Activated T-helper 9 cell treated with anti-CD3 and anti-CD28 coated beads, Interleukin-2, amount 50 U/mL, for 16 hours (primary cell): Measurements from ENCODE around the gene APBB1.
"Not testable (repeated sequence)": the region's sequence is repeated elsewhere in the genome, so short reads cannot be mapped to it uniquely, and the experiment has no call there.

Source experiments
- DNase-seq: peaks from one replicate; pipeline ENCODE4 v3.0.0-alpha.2; 2020; ENCODE audit warnings: low read depth

The APBB1 gene

DNA sequence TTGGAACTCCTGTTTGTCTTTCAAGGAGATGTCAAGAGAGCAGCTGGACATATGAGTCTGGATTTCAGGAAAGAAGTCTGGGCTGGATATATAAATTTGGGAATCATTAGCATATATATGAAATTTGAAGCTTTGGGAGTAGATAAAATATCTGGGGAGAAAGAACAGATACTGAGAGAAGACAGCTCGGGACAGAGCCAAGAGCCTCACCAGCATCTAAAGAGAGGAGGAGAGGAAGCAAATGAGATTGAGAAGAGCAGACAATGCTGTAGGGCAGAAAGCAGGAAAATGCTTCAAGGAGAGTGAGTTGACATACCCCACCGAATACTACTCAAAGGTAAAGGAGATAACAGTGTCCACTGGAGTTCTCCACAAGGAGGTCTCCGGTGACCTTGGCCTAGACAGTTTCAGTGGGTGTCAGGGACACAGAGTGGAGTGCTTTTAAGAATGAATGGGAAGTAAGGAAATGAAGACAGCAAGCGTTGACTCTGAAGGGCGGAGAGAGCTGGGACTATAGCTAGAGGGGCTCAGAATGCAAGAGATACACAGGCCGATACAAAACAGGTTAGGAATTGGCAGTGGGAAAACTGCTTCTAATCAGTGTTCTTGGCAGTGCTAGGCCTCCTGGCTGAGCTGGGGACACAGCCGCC, 862 bp downstream of the APBB1 start:
- no peak for DNase-seq

DNA sequence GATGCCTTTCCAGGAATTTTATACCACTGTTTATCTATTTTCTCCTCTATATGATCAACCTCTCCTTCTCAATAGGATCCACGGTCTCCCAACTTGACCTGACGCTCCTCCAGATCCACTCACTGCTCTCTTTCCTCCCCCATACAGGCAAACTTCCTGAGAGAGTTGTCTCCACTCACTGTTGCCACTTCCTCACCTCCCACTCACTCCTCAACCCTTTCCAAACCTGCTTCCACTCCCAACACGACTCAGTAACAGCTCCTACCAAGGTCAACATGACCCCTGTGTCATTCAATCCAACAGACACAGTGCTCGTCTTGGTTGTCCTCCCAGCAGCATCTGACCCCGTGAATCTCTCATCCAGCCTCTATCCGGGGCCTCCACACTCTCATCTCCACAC, 3.1 kb downstream of the APBB1 start:
- DNase-seq: no peak

DNA sequence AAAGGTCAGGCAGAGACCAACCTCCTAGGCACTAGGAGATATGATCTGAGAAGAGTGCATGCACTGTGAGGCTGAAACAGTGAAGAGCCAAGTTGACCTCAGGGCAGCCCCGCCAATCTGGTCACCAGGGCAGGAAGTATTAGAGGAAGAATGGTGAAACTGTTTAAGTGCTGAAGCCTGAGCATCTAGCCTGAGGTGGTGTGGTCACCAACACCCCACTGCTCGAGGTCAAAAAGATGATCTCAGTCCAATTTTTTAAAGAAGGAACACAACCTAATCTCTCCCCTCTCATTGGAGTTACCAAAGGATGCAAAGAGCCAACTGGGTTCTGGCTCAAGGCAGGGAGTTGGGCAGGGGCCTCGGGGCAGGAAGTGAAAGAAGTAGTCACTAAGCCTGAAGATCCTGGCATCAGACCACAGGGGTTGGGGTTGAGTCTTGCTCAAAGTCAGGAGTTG, 4.0 kb downstream of the APBB1 start:
- no peak for DNase-seq

DNA sequence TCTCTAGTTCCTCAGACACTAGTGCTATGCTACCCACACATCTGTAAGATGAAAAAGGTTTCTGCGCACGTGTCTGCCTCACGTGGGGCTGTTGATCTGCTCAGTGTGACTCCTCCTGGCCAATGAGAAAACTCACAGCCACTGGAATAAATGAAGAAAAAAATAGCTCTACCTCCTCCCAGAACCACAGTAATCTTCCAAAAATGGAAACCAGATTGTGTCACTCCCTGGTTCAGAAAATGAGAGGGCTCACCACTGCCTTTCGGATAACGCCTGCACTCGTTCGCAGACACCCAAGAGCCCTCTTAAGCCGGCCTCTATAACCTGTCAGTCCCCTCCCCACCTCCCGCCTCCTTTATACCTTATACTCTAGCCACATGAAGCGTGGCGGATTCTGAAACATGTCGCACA, 5.1 kb downstream of the APBB1 start:
- DNase-seq: no peak

DNA sequence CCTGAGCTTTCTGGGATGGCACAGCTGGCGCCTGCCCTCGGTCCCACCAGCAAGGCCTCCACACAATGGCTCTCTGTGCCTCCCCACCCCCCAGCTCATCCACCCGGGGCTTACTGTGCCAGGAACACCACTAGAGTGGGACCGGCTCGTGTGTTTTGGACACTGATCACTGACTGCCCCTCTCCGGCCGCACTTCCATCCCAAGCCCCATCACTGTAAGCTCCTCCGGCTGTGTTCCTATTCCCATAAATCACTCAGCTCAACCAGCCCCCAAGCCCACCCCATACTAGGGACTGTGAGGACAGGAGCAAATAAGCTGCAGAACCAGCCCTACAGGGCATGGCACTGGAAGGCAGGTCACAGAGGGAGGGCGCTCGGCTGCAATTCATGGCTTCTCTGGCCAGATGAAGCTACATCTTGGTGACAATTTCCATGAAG, 7.3 kb downstream of the APBB1 start:
- DNase-seq: no peak

DNA sequence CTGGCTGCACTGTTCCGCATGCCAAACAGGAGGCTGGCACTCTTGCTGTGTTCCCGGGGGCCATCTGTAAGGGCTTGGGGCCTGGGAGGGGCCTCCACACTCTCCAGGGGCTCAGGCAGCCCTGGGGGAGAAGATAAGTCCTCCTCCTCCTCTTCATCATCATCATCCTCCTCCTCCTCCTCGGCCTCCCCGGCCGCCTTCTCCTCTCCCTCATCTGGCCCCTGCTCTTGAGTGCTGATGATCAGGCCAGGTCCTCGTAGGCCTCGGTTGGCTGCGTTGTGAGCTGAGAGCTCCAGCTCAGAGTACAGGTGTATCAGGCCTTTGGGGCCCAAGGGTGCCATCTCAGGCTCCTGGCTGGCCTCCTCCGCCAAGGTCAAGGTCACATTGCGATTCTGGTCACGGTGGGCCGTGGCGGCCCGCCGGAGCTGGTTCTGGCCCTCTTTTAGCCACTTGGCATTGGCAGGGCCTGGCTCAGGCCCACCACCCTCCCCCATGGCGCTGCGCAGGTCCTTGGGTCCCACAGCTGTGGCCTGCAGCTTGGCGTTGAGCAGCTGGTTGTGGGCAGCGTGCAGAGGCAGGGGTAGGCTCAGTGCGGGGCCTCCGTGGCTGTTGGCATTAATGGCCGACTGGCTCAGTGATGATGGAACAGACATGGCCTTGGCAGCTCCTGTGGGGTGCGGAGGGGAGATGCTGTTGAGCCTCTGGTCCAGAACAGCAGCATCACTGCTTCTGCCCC, 8.0 kb downstream of the APBB1 start:
- DNase-seq: no peak

DNA sequence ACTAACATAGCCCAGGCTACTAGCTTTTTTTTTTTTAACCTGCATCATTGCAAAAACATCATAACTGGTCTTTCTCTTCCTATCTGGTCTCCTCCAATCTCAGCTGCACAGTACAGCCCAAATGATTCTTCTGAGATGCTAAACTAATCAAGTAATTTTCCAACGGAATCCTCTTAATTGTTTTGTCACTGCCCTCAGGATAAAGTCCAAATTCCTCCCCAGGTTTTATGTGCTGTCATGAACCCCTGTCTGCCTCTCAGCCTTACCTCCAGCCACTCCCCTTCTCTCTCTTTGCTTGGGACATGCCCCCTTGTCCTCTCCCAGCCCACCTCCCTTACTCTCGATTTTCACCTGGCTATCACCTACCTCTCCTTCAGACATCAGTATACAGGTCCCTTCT, 12.5 kb downstream of the APBB1 start:
- no peak for DNase-seq

DNA sequence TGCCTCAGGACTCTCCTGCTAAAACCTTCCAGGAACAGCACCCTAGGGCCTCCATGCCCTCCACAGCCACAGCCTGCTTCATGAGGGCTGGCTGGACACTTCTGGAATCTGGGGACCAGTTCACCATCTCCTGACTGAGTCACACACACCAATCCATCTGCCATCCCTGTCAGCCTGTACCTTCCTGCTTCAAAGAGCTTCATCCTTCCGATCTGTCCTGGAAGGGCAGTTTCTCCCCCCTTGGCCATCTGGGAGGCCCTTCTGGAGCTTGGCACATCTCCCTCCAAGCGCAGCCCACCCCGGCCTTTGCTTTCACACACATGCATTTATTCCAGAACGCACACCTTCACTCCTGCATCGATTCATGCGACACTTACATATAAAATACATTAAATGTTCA, 13.0 kb downstream of the APBB1 start:
- no peak for DNase-seq

DNA sequence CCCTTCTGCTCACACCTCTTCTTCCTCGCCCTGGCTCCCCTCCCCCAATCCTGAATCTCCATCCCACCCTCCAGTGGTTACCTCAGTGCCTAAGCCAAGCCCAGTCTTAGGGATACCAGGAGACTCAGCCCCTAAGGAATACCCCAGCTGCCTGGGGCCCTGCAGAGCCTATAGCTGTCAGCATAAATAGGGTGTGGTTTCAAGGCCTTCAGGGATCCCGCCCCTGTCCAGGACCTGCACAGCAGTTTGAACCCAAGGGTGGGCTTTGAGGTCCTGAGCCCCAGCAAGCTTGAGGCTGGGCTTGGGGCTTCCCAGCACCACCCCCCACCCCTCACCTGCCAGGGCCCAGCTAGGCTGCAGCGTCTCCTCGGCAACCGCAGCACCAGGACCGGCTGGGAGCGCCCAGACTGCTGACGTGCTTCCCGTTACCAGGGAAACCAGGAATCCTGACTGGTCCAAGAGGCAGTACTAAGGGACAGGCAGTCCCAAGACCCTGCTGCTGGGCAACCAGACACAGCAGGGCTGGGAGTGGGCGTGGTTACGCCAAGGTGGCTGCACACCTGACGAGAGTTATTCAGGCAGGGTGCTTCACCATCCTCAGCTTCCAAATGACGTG, 13.7 kb downstream of the APBB1 start:
- DNase-seq: no peak

DNA sequence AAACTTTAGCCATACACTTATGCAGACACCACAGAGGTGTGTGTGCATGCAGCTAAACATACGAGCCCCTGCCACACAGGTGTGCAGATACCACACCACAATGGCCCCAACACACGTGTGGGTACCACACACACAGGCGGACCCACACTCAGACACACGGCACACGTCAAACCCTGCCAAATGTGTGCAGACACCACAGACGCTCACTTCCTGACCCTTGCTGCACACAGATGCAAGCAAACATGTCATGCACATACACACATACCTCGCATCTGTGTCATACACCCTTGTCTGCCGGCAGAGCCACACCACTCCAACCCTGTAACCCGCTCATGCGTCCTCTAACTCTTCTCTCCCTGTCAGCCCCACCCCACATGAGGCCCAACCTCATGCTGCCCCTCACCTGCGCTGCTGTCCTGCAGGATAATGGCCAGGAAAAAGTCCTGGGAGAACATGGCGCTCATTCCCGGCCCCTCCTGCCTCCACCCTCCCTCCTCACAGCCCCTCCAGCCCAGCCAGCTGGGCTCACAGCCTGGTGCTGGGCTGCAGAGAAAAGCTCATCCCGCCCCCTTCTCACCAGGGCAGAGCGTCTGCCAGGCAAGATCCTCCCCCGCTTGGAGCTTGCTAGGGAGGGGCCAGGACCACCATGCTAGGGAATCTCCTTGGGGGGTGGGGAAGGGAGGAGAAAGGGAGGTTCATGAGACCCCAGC, 14.4 kb downstream of the APBB1 start:
- no peak for DNase-seq

DNA sequence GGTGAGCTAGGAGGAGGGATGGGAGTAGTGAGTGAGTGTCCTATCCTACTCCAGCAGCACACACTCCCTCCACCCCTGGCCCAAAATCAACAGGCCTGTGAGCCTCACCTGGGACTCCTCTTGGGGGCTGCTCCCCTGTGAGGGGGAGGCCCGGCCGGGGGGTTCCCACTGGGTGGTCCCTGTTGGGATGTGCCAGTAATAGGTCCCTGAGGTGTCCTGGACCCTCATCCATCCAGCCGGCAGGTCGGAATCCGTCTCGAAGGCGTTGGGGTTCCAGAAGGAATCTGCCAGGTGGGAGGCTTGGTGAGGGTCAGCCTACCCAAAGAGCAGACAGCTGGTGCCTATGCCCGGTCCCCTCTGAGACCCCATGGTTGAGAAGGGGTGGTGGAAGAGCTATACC, 15.4 kb downstream of the APBB1 start:
- DNase-seq: no peak

DNA sequence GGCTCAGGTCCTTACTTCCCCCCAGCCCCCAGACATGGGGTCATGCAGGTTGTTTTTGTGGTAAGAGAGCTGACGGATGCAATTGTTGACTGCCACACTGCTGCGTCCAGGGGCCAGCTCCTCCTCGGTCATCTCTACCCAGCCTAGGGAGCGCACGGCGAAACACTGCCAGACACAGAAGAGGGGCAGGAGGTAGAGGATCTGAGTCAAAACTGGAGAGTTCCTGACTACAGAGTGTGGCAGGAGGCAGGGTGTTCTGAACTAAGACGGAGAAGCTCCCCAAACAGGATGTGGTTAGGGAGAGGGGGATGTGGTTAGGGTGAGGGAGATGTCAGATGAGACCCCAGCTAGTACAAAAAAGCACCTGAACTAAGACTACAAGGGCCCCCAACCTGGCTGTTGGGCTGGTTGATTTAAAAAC, 16.3 kb downstream of the APBB1 start:
- peak; percentile 35 for DNase-seq

DNA sequence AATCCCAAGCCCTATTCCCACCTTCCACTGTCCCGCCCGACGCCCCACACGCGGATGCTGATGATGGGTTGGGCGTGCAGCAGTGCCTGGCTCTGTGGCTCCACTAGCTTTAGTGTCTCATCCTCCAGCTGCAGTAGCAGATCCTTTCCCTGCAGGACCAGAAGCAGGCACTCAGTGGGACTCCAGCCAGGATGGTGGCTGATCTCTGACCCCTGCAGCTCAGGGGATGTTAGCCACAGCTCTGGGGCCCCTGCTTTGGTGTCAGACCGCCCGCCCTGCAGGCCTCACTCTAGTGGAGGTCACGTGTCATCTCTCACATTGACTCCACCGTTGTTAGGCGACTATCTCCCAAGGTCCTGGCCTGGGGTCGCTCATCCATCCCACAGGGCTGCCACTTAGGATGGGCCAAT, 16.8 kb downstream of the APBB1 start:
- no peak for DNase-seq

DNA sequence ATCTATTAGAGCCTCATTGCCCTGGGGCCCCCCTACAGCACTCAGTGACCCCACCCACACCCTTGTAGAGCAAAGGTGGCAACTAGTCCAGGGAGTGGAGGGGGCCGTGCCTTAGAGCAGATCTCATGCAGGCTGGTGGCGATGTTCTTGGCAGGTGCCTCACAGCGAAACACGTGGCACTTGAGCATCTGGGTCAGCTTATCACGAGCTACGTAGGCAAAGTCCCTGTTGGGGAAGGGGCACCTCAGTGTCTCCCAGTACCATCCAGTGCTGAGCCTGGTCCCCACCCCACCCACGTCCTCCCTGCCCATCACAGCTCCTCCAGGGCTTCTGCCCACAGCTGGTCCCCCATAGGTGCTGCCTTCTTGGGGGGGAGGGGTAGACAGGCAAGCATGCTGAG, 17.4 kb downstream of the APBB1 start:
- DNase-seq: no peak

DNA sequence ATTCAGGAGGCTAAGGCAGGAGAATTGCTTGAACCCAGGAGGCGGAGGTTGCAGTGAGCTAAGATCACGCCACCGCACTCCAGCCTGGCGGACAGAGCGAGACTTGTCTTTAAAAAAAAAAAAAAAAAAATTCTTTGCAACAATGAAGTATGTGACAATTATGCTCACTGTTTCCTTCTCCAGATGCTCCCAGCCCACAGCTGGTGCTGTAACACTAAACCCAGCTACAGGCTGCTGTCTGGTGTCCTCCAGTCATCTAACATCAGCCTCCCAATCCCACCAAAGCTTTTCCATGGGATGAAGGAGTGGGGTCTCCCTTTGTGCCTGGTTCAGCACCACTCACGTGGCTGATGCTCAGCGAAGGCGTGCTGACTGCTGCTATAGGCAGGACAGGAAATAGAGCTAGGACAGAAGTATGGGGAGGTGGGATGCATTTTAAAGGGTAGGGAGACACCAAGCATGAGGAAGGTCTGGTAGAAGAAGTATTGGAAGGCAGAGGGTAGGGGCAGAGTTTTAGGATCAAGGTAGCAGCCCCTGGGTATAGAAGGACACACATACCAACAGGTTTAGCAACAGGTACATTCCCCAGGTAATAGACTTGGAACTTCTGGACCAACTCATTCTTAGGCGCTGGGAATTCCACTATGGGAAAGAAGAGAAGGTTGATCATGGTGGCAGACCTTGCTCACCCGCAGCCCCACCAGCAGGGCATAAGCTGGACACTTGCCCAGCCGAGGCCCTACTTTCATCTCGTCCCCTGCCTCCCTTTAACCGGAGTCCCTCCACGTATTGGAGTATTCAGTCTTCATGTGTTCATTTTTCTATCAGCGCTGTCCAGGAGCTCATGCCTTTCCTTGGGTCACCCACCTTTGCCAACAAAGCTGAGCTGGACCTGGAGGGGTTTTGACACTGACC, 18.2 kb downstream of the APBB1 start:
- no peak for DNase-seq

DNA sequence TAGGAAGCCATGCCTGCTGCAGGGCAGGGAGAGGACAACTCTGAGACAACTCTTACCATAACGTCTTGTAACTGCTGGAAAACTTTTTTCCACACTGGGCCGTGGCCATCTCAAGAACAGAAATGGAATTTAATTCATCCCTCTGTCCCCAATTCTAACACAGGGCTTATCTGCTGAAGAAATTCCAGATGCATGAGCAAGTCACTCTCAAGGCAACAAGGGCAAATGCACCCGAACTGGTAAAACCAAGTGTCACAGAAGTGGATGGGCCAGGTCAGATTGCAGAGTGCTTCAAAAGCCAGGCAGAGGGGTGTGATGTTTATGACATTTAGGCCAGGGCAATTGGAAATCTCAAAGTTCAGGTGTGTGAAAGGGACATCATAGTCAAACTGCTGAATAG, 21.3 kb downstream of the APBB1 start:
- no peak for DNase-seq

DNA sequence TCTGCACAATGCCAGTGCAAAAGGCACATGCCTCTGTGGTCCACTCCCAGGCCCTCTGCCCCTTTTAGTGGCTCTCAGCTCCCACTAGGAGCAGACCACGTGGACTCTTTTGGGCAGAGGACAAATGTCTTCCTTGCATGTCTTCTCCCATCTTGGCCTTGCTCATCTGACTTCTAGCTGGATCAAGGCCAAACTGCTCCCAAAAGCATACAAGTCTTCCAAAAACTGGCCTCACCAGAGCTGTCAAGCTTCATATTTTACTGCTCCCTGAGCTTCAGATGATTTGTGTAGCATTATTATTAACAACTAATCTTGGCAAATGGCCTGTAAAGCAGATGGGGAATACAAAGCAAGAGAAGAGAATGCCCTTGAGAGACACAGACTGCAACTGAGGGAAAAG, 21.7 kb downstream of the APBB1 start:
- no peak for DNase-seq

DNA sequence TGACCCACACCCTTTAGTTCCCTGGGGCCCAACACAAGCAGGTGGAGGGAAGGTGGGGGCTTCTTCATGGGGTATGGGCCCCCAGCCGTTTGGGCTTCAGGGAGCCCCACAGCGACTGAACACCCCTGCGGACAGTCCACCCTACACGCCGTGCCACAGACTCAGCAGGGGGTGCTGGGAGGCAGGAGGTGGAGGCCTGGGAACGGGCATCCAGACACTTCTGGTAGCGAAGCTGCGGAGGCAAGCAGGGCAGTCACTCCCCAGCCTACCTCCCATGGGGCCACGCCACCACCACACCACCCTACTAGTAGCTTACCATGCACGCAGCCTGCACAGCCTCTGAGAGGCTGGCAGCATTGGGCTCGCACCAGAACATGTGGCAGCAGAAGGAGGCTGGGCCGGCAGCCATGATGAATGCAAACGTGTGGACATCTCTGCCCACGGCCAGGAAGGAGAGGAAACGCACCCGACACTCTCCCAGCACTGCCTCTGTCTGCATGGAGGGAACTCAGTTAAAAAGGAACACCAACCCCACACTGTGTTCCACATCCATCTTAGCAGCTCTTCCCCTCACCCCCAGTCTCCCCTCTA, 23.3 kb downstream of the APBB1 start:
- DNase-seq: no peak

DNA sequence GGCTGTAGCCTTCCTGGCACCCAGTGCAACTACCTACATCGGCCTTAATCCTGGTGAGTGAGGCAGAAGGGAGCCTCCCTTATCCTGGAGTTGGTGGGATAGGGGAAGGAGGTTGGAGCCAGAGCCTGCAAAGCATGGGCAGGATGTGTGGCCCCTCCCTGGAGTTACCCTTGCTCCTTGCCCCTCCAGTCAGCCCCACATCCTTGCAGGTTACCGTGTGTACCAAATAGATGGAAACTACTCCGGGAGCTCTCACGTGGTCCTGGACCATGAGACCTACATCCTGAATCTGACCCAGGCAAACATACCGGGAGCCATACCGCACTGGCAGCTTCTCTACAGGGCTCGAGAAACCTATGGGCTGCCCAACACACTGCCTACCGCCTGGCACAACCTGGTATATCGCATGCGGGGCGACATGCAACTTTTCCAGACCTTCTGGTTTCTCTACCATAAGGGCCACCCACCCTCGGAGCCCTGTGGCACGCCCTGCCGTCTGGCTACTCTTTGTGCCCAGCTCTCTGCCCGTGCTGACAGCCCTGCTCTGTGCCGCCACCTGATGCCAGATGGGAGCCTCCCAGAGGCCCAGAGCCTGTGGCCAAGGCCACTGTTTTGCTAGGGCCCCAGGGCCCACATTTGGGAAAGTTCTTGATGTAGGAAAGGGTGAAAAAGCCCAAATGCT, 24.8 kb downstream of the APBB1 start:
- DNase-seq: no peak

DNA sequence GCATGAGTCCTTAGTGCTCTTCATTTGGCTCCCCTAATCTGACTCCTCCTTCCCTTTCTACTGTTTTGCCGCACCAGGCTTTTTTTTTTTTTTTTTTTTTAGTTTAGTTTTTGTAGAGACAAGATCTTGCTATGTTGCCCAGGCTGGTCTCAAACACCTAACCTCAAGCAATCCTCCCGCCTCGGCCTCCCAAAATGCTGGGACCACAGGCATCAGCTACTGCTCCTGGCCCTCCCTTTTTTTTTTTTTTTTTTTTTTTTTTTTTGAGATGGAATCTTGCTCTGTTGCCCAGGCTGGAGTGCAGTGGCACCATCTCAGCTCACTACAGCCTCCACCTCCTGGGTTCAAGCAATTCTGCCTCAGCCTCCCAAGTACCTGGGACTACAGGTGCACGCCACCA, 26.6 kb downstream of the APBB1 start:
- not testable (repeated sequence) for DNase-seq
